ENCODE results near the gene TNKS1BP1.
"Not testable (repeated sequence)": the region's sequence is repeated elsewhere in the genome, so short reads cannot be mapped to it uniquely, and the experiment has no call there.

Gene TNKS1BP1

GRCh38 chr11:57354699-57355098 is 29.9 kb upstream of the TNKS1BP1 start:
- DNase-seq, result peak; percentile 84
- in situ Hi-C loops (cut with MboI; ENCODE audit: low pct_unique_long_range_greater_than_20kb, low sequenced_read_pairs), result no loop called here

GRCh38 chr11:57353852-57354251 is 29.1 kb upstream of the TNKS1BP1 start:
- in situ Hi-C loops (cut with MboI; ENCODE audit: low pct_unique_long_range_greater_than_20kb, low sequenced_read_pairs), result no loop called here
- no peak for DNase-seq

GRCh38 chr11:57353446-57353845 is 28.7 kb upstream of the TNKS1BP1 start:
- no peak for DNase-seq
- in situ Hi-C loops (cut with MboI; ENCODE audit: low pct_unique_long_range_greater_than_20kb, low sequenced_read_pairs), result no loop called here

GRCh38 chr11:57353036-57353435 is 28.3 kb upstream of the TNKS1BP1 start:
- in situ Hi-C loops (cut with MboI; ENCODE audit: low pct_unique_long_range_greater_than_20kb, low sequenced_read_pairs), result no loop called here

GRCh38 chr11:57349491-57350274 is 24.9 kb upstream of the TNKS1BP1 start:
- peak; percentile 58 for DNase-seq
- in situ Hi-C loops (cut with MboI; ENCODE audit: low pct_unique_long_range_greater_than_20kb, low sequenced_read_pairs), result loop anchor here (10.0 to 25.0 kb wide), 2 partner anchors 65 to 1163 kb away; partner anchors contain the start of gene OR5B21

More at GRCh38 chr11:57353036-57353435, 28.3 kb upstream of the TNKS1BP1 start:
- DNase-seq, result no peak

GRCh38 chr11:57348636-57349313 is 24.0 kb upstream of the TNKS1BP1 start:
- in situ Hi-C loops (cut with MboI; ENCODE audit: low pct_unique_long_range_greater_than_20kb, low sequenced_read_pairs), result loop anchor here (10.0 to 25.0 kb wide), 2 partner anchors 64 to 1164 kb away; partner anchors contain the start of gene OR5B21
- no peak for DNase-seq

GRCh38 chr11:57348052-57348451 is 23.3 kb upstream of the TNKS1BP1 start:
- no peak for DNase-seq
- in situ Hi-C loops (cut with MboI; ENCODE audit: low pct_unique_long_range_greater_than_20kb, low sequenced_read_pairs), result loop anchor here (10.0 to 25.0 kb wide), 2 partner anchors 63 to 1164 kb away; partner anchors contain the start of gene OR5B21

- DNase-seq, result no peak
- in situ Hi-C loops (cut with MboI; ENCODE audit: low pct_unique_long_range_greater_than_20kb, low sequenced_read_pairs), result loop anchor here (10.0 to 25.0 kb wide), 2 partner anchors 63 to 1165 kb away; partner anchors contain the start of gene OR5B21
Measured at GRCh38 chr11:57347336-57347735, 22.6 kb upstream of the TNKS1BP1 start.

- peak; percentile 74 for DNase-seq
- in situ Hi-C loops (cut with MboI; ENCODE audit: low pct_unique_long_range_greater_than_20kb, low sequenced_read_pairs), result loop anchor here (10.0 to 25.0 kb wide), 2 partner anchors 61 to 1167 kb away; partner anchors contain the start of gene OR5B21
Measured at GRCh38 chr11:57345555-57346211, 20.9 kb upstream of the TNKS1BP1 start.

- no peak for DNase-seq
- in situ Hi-C loops (cut with MboI; ENCODE audit: low pct_unique_long_range_greater_than_20kb, low sequenced_read_pairs), result loop anchor here (10.0 to 25.0 kb wide), 2 partner anchors 60 to 1167 kb away; partner anchors contain the start of gene OR5B21
Measured at GRCh38 chr11:57344826-57345225, 20.1 kb upstream of the TNKS1BP1 start.

GRCh38 chr11:57343825-57344224 is 19.1 kb upstream of the TNKS1BP1 start:
- peak; percentile 38 for DNase-seq
- in situ Hi-C loops (cut with MboI; ENCODE audit: low pct_unique_long_range_greater_than_20kb, low sequenced_read_pairs), result loop anchor here (10.0 to 25.0 kb wide), 2 partner anchors 59 to 1168 kb away; partner anchors contain the start of gene OR5B21

- in situ Hi-C loops (cut with MboI; ENCODE audit: low pct_unique_long_range_greater_than_20kb, low sequenced_read_pairs), result loop anchor here (10.0 to 25.0 kb wide), 2 partner anchors 58 to 1170 kb away; partner anchors contain the start of gene OR5B21
- DNase-seq, result no peak
Measured at GRCh38 chr11:57342702-57343101, 17.9 kb upstream of the TNKS1BP1 start.

- in situ Hi-C loops (cut with MboI; ENCODE audit: low pct_unique_long_range_greater_than_20kb, low sequenced_read_pairs), result loop anchor here (10.0 to 25.0 kb wide), 2 partner anchors 57 to 1171 kb away; partner anchors contain the start of gene OR5B21
- DNase-seq, result no peak
Measured at GRCh38 chr11:57341250-57341808, 16.6 kb upstream of the TNKS1BP1 start.

GRCh38 chr11:57340039-57340615 is 15.4 kb upstream of the TNKS1BP1 start:
- DNase-seq, result peak; percentile 56
- in situ Hi-C loops (cut with MboI; ENCODE audit: low pct_unique_long_range_greater_than_20kb, low sequenced_read_pairs), result loop anchor here (10.0 to 25.0 kb wide), 2 partner anchors 55 to 1172 kb away; partner anchors contain the start of gene OR5B21

GRCh38 chr11:57339328-57339727 is 14.6 kb upstream of the TNKS1BP1 start:
- no peak for DNase-seq
- in situ Hi-C loops (cut with MboI; ENCODE audit: low pct_unique_long_range_greater_than_20kb, low sequenced_read_pairs), result loop anchor here (25.0 kb wide), 1 partner anchor 1173 kb away; the partner anchor contains the start of gene OR5B21

- DNase-seq, result no peak
- in situ Hi-C loops (cut with MboI; ENCODE audit: low pct_unique_long_range_greater_than_20kb, low sequenced_read_pairs), result loop anchor here (25.0 kb wide), 1 partner anchor 1174 kb away; the partner anchor contains the start of gene OR5B21
Measured at GRCh38 chr11:57338142-57338541, 13.4 kb upstream of the TNKS1BP1 start, which contains the start of gene P2RX3. P2RX3 (plus strand) TSS chr11:57338352; CDS start chr11:57338551, 199 bp downstream.

GRCh38 chr11:57336856-57337255 is 12.1 kb upstream of the TNKS1BP1 start:
- in situ Hi-C loops (cut with MboI; ENCODE audit: low pct_unique_long_range_greater_than_20kb, low sequenced_read_pairs), result loop anchor here (25.0 kb wide), 1 partner anchor 1175 kb away; the partner anchor contains the start of gene OR5B21

GRCh38 chr11:57336111-57336666 is 11.4 kb upstream of the TNKS1BP1 start:
- in situ Hi-C loops (cut with MboI; ENCODE audit: low pct_unique_long_range_greater_than_20kb, low sequenced_read_pairs), result loop anchor here (25.0 kb wide), 1 partner anchor 1176 kb away; the partner anchor contains the start of gene OR5B21
- DNase-seq, result no peak

More at GRCh38 chr11:57336856-57337255, 12.1 kb upstream of the TNKS1BP1 start:
- DNase-seq, result not testable (repeated sequence)
